Activated T-cell treated with anti-CD3 and anti-CD28 coated beads for 1 hour (primary cell): ENCODE data around the gene PTGDR2.

Experiments
- DNase-seq: peaks from one replicate; pipeline ENCODE4 v3.0.0-alpha.2; 2020; ENCODE audit warnings: low read depth

Gene PTGDR2

DNA sequence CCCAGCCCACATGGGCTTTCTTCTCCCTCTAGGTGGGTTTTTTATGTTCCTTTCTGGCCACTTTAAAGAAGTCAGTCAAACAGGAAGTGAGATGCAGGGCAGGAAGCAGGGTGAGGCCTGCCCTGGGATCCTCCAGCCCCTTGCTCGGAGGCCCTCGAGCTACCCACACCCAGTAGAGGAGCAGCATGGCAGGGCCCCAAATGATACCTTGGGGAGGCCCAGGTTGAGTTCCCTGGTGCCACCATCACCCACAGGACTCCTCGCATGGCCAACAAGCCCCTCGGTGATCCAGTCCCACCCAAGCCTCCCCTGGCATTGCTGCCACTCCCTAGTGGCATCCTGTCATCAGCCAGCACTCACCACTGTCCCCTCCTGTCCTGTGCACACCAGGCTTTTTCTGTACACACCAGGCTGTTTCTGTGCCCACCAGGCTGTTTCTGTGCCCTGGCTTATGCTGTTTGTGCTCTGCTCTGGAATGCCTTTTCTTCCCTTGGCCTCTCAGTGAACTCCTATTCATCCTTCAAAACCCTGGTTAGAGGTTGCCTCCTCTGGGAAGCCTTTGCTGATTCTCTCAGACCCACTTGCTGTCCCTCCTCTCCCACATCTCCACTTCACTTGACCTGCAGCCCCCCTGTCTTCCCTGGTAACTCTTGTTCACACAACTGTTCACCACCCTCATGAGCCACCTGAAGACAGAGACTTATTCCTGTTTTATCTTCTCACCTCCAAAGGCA is 3.1 kb upstream of the PTGDR2 start:
- DNase-seq: no peak

DNA sequence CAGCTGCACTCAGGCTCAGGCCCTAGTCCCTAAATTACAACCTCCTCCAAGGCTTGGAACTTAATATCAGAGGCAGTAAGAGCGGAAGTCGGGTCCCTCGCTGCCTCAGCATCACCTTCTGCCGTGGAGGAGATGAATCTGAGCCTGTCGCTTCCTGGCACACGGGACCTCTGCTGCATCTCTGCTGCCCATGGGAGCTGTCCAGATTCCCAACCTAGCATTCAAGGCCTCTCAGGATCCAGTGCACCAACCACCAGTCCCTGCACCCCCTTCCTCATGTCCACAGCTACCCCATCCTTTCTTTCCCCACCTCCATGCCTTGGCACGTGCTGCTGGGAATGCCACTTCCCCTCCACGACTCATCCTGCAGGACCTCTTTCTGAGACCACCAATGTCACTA is 2.5 kb upstream of the PTGDR2 start:
- DNase-seq: no peak

DNA sequence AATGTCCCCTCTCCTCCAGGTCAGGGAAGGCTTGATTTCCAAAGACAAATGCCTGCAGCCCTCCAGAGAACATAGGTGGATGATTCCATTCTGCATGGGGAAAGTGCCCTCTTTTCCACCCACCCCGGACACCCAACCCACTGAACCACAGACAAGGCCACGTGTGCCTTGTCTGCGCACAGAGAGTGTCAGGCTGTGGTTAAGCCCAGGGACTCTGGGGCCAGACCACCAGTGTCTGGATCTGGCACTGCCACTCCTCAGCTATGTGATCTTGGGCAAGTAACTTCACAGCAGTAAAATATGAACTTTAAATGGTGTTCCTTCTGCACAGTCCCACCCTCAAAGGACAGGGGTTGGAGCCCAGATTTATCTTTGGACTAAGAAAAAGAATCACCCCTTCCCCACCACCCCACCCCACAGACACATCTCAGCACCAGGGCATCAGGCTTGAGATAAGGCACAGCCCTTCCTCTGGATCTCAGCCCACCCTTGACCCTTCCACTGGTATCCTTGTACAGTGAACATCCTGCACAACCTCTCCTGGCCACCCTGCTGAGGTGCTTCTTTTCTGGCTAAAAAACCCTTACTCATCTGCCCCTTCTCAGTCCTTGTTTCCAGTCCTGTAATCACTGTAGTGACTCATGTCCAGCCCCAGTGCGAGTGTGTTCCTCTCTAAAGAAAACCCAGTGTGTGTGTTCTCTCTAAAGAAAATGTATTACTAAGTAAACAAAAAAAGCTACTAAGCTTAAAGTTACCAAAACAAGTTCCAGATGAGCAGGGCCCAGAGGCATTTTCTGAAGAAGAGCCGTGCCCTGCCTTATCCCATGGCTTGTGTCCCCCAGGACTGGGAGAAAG is 1.9 kb upstream of the PTGDR2 start:
- no peak for DNase-seq

DNA sequence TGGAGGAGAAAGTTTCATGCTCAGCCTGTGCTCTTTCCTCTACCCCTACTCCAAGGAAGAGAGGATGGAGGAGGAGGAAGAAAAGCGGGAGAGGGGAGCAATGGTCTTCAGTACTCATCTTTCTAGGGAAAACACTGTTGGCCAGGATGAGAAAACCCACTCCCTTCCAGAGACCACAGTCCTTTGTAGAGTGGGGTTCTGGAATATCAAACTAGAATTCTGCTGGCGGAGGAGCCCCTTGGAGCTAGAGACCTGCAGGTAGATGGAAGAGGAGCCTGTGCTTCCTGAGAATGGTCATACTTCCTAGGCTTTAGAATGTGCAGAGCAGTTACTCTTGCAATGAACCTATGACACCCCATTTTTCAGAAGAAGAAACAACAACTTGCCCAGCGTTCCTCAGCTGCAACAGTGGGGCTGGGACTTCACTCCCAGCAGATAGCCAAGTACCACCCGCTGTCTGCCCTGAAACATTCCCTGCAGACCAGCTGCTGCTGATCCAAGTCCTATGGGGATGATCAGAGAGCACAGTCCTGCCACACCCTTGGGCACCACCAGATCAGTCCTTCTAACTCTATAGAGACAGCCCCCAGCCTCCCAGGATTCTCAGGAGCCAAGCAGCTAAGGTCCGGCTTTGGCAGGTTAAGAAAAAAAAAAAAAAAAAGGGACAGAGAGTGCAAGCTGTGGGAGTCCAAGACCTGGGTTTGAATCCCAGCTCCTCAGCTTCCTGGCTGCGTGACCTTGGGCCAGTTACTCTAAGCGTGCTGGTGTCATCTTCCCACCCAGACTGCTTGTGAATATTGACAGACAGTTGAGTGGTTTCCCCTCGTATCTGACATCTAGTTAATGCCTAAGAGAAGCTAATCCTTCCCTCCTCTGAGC is 664 bp downstream of the PTGDR2 start:
- DNase-seq: no peak

DNA sequence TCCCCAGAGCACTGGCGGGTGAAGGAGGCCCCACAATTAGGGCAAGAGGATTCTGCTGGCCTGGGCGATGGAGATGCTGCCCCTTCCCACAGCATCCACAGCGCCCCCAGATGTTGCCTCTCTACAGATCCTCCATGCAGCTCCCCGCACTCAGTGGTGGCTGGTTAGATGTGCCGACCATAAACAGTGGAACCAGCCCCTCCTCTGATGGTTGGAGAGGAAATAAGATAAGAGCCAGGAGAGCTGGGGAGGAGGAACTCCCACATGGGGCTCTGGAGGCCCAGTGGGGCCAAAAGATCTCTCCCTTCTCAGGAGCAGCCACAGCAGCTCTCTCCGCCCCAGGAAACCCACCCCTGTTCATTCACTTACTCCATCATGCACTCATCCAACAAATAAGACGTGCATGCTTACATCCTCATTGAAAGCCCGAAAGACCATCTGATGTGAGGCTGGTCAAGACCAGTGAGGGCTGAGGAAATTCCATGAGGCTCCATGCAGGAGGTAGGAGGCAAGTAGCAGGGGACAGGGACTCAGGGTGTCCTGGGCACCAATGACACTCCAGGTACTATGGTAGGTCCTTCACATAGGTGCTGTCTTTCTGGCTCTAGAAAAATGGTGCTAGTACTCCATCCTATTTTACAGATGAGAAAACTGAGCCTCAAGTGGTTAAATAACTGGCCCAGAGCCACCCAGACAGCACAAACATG is 1.5 kb downstream of the PTGDR2 start:
- no peak for DNase-seq

DNA sequence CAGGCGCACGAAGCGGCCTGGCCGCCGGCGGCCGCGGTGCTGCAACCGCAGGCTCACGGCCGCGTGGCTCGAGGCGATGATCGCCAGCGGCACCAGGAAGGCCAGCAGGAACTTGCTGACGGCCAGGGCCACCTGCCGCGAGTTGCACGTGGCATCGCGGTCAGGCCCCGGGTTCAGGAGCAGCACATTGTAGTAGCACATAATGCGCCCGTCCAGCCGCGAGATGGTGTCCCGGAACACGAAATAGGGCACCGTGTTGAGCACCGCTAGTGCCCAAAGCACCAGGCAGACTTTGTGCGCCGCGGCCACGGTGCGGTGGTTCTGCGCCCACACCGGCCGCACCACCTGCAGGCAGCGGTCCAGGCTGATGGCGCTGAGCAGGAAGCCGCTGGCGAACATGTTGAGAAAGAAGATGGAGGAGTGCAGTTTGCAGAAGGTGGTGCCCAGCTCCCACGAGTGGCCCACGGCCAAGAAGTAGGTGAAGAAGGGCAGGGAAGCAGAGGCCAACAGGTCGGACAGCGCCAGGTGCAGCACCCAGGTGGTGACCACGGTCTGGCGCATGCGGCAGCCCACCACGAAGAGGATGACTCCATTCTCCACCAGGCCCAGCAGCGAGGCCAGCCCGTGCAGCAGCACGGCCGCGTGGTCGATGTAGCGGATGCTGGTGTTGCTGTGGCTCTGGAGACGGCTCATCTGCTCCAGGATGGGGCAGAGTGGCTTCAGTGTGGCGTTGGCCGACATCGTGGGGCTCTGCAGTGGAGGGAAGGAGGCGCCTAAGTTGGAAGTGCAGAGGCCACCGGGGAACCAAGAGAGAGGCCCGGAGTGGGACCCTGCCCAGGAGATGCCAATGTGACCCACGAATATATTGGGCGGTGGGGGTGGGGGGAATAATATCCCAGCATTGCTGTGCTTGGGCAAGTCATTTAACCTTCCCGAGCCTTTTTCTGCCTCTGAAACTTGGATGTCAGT is 2.5 kb downstream of the PTGDR2 start:
- DNase-seq: no peak

DNA sequence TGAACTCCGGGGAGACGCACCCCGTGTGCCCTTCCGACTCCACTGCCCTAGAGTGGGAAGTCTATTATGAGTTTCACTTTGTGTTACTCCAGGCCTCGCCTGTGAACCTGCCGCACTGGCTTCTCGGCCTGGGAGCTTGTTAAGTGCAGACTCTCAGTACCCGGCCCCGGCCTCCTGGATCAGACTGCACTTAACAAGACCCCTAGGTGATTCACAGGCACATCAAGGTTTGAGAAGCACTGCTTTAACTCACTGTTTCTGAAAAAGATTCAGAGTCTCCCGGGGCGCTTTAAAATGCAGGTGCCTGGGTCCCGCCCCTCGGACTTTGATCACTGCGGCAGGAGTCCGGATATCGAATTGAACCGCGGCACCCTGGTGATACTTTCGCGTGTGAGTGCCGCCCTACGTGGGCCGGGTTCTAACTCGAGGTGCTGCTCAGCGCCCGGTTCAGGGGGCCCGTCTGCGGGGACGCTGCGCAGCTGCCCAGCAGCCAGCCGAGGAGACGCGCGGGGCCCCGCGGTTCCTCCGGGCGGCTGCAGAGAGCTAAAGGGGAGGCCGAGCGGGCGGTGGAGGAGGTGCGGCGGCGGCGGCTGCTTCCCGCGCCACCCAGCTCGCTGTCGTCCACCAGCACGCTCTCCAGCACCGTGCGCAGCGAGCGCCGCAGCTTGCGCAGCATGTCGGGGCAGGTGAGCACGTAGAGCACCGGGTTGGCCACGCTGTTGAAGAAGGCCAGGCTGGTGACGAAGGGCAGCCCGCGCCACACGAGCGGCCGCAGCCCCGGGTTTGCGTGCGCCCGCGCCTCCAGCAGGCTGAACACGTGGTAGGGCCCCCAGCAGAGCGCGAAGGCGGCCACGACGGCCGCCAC is 3.4 kb downstream of the PTGDR2 start:
- no peak for DNase-seq

DNA sequence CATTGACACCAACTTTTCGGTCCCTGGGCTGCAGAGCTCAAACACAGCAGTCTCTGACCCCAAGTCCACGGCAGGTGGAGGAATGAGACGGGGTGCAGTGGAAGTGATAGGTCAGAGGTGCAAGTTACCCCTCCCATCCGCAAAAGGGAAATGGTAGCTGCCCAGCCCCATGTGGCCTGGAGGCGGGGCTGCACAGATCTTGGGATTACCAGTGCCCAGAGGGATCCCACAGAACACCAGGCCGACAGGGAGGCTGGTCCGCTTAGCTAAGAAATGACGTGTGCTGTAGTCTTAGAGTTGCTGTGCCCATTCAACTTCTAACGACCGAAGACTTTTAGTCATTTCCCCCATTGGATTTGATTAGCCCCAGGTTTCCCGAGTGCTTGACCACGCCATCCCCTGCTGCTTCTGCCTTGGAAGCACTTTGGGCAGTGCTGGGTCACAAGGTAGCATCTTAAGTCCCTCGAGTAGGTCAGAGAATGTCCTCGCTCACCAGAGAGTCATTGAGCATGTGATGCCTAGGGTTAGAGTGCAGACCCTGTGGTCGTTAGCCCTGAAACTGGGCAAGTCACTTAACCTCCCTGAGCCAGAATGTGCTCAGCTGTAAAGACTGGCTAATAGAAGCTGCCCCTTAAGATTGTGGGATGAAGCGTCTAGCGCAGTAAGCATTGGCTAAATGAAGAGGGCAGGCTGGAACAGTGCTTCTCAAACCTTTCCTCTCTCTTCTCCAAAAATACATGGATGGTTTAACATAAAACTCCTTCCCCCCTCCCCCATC is 4.2 kb downstream of the PTGDR2 start:
- DNase-seq: no peak

DNA sequence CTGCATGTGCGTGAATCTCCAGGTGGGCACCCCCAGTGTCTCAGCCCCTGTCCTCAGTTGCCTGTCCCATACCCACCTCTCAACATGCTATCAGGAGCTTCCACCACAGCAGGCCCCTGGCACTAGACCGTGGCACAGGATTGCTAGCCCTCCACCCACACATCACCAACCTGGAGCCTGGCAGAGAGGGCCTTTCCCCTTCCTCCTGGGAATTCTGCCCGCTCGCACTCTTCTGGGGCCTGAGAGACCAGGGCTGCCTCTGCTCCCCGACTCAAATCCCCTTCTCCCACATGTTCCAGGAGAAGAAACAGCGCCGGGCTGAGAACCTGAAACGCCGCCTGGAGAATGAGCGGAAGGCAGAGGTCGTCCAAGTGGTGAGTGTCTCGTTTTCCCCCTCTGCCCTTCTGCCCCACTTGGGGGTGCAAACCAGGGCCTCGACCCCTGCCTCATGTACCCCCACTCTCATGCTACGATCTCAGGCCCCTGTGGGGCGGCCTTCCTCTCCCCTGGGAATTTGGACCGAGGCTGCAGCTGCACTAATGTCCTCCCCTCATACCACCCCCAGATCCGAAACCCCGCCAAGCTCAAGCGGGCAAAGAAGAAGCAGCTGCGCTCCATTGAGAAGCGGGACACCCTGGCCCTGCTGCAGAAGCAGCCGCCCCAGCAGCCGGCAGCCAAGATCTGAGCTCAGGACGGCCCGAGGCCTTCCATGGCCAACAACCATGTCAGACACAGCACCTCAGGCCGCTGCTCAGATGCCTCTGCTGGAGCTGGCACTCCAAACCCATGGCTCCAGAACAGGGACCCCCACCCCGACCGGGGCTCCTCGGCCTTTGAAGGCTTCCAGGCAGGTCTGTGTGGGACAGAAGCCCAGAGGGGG is 5.9 kb downstream of the PTGDR2 start:
- DNase-seq: no peak

DNA sequence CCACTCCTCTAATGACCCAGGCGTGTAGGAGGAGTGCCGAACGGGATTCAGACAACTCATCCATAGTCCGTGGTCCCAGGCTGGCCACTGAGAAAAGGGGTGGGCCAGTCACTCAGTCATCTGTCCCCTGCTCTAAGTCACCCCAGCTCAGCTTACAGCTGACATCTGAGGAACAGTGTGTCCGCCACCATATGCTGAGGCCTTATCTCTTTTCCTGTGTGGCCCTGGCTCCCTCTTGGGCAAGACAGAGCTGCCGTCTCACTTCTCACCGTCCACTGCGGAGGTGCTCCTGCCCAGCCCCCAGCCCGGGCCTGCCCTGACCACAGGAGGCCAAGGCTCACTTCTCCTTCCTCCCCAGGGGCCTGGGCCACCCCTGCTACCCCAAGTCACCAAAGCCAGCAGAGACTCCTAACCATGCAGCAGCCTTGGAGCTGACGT is 7.0 kb downstream of the PTGDR2 start:
- DNase-seq: no peak

DNA sequence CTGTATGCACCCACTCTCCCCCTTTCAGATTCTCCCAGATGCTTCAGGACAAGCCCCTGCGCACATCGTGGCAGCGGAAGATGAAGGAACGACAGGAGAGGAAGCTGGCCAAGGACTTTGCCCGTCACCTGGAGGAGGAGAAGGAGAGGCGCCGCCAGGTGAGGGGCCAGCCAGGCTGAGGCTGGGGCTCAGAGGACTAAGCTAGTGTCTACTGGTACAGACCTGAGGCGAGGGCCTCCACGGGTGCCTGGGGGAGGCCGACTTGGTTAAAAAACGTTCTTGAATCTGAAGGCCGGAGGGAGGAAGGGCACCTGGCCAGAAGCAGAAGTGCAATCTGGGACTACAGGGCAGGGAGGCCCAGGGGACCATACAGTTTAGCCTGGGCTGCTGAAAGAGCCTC is 7.9 kb downstream of the PTGDR2 start:
- DNase-seq: no peak

DNA sequence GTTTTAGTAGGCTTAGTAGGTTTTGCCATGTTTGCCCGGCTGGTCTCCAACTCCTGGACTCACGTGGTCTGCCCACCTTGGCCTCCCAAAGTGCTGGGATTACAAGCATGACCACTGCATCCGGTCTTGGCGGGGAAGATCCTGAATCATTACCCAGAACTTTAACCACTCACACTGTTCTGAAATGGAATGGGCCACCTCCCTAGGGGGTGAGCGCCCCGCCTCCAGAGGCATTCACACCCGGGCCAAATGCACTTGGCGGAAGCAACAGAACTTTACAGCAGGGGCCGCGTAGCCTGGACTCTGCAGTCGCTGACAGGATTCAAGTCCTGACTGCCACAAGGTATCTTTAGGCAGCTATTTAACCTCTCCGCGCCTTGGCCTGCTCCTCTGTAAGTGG is 8.5 kb downstream of the PTGDR2 start:
- no peak for DNase-seq

DNA sequence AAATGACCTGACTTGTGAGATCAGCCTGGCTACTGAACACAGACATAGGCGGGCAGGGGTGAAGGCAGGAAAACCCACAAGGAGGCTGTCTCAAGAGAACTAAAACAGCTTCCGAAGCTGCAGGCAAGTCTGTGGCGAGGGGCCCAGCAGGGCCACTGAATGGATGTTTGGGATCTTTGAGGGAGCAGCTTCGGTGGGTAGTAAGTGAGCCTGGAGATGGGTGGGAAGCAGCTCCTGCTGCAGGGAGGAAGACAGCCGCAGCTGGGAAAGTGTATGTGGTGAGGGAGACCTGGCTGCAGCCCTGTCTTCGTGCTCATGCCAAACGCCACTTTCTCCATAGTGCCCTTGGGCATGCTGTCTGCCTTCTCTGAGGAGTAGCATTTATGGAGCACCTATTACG is 10.4 kb downstream of the PTGDR2 start:
- DNase-seq: no peak

DNA sequence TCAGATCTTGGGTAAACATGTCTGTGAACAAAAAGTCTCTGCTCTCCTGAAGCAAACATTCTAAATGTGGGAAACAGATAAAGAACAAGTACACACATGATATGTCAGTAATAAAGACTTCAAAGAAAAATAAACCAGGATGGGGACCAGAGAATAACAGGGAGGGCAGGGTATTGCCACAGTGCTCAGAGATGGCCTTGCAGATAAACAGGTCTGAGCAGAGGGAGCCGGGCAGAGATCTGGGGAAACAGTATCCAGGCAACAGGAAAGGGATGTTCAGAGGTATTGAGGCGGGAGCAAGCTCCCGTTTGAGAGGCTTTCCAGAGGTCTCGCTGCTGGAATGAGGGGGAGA is 10.9 kb downstream of the PTGDR2 start:
- DNase-seq: no peak

DNA sequence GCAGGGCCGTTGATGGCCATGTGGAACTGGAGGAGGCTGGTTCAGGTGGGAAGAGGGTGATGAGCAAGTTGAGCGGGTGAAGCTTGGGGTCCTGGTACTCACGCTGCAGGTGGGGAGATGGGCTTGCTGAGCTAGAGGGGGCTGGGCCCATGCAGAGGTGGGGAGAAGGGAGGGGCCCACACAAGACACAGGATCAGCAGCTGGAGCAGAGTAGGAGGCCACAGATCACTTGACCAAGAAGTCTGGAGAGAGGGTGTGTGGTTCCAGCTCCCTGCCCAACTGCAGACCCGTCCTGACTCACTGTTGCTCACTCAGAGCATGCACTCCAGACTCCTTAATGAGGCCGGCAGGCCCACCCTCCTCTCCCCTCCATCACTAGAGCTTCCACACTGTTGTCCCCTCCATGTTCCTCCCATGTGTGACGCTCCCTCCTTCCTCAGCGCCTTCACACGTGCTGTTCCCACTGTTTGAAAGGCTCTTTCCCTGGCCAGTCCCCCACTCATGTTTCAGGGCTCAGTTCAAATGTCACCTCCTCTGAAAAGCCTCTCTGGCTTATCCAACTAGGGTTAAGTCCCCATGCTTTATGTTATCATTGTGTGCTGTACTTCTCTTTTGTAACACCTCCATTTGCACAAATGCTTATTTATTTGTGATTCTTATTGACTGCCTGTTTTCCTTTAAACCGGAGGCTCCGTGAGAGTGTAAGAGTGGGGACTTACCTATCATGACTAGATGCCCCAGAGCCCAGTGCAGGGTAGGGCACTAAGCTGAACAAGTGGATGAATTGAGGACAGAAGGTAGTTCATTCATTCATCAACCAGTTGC is 11.5 kb downstream of the PTGDR2 start:
- DNase-seq: no peak

DNA sequence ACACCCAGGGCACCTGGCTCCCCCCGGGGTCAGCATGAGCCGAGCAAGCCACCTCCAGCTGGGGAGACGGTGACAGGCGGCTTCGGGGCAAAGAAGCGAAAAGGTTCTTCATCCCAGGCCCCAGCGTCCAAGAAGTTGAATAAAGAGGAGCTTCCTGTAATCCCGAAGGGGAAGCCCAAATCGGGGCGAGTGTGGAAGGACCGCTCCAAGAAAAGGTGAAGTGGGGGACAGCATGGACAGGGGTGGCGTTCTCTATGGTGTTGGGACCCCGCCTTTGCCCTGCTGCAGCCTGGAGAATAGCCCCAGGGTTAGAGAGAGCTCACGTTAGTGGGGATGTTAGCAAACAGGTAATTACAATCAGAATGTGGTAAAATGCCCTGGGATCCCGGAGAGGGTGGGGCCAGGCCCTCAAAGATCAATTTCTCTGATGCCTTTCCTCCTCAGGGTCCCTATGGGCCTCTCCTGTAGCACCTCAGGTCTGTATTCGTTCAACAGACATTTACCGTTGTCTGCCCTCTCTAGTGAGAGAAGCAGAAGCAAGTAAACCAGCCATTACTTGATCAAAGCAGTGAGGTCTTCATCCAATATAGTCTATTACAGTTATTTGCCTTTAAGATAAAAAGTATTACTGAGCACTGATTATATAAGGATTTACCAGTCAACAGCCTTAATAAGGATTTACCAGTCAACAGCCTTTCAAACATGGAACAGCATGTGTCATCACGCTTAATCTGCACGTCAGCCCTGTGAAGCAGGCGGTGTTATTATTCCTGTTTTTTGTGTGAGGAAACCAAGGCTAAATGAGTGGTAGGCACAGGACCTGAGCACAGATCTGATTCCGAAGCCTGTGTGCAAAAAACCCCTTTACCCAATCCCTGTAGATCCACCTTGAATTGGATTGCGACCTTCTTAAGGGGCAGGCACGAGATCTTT is 12.8 kb downstream of the PTGDR2 start:
- no peak for DNase-seq
